Activated T-helper 1 cell treated with Interleukin-2 at 50 U/mL for 16 hours (primary cell): ENCODE results near the gene NR2C2AP.
"Not testable (repeated sequence)": the region's sequence is repeated elsewhere in the genome, so short reads cannot be mapped to it uniquely, and the experiment has no call there.

Source experiments
- DNase-seq: peaks from one replicate; pipeline ENCODE4 v3.0.0-alpha.2; 2020; ENCODE audit warnings: low read depth

The NR2C2AP gene

GRCh38 chr19:19181488-19181998, 21.7 kb downstream of the NR2C2AP start:
- DNase-seq, result no peak

GRCh38 chr19:19179548-19180441, 23.4 kb downstream of the NR2C2AP start:
- DNase-seq, result no peak

- DNase-seq, result no peak
These were observed 26.3 kb downstream of the NR2C2AP start for GRCh38 chr19:19176950-19177349.

- DNase-seq, result not testable (repeated sequence)
These were observed 30.0 kb downstream of the NR2C2AP start for GRCh38 chr19:19173243-19173642.

GRCh38 chr19:19171821-19172532, 31.2 kb downstream of the NR2C2AP start:
- no peak for DNase-seq

GRCh38 chr19:19170873-19171672, 32.1 kb downstream of the NR2C2AP start:
- no peak for DNase-seq

GRCh38 chr19:19170053-19170872, 33.0 kb downstream of the NR2C2AP start, which contains the start of gene MEF2B:
Gene MEF2B, minus strand, starts transcription at chr19:19170263. Its CDS starts 19,528 bp downstream, at chr19:19150735.
- DNase-seq, result peak; percentile 54

- no peak for DNase-seq
These were observed 33.8 kb downstream of the NR2C2AP start for GRCh38 chr19:19169236-19170052.

- DNase-seq, result no peak
These were observed 35.6 kb downstream of the NR2C2AP start for GRCh38 chr19:19167612-19168011.

GRCh38 chr19:19165396-19165795, 37.8 kb downstream of the NR2C2AP start:
- DNase-seq, result no peak

GRCh38 chr19:19162495-19162894, 40.7 kb downstream of the NR2C2AP start:
- no peak for DNase-seq

- no peak for DNase-seq
These were observed 42.7 kb downstream of the NR2C2AP start for GRCh38 chr19:19160461-19161035.

- no peak for DNase-seq
These were observed 43.7 kb downstream of the NR2C2AP start for GRCh38 chr19:19159534-19159933.

- DNase-seq, result no peak
These were observed 45.4 kb downstream of the NR2C2AP start for GRCh38 chr19:19157808-19158207.

GRCh38 chr19:19155495-19156219, 47.6 kb downstream of the NR2C2AP start:
- DNase-seq, result no peak

- DNase-seq, result no peak
These were observed 48.3 kb downstream of the NR2C2AP start for GRCh38 chr19:19154768-19155494.

GRCh38 chr19:19152668-19153384, 50.4 kb downstream of the NR2C2AP start:
- DNase-seq, result no peak

GRCh38 chr19:19151418-19151817, 51.8 kb downstream of the NR2C2AP start:
- DNase-seq, result no peak
